HCT116 (cell line): ENCODE results near the gene PICK1. TPM values are rescaled to one million over a fixed set of nuclear protein-coding genes. Genes with fewer than 3 reads are reported as not detected.

Source experiments
- ATAC-seq: fragments of 200-7000 bp; cut with Tn5 transposase; 2 replicates; pipeline ENCODE4 v1.9.1; 2020; ENCODE audit warnings: mild to moderate bottlenecking, moderate library complexity
- BruUV-seq: library from RNA; stranded (reverse); fragments of 400-500 nt; replicated peaks from 2 replicates; lab custom pipeline; 2021; lab: Mats Ljungman, UMichigan
- CTCF ChIA-PET: fragments of 300-600 bp; sonication (Branson Sonifier 250); formaldehyde crosslinking; loops from one replicate; lab custom pipeline; 2021; ENCODE audit warnings: antibody characterized with exemption; lab: Charles Lee
- POLR2A ChIA-PET: fragments of 300-600, 350-600 bp; sonication (Branson Sonifier 250); formaldehyde crosslinking; loops from one replicate; lab custom pipeline; 2021; ENCODE audit warnings: antibody characterized with exemption; lab: Charles Lee
- RAD21 ChIA-PET, 2 experiments: fragments of 300-600 bp; sonication (Branson Sonifier 250); formaldehyde crosslinking; loops; one replicate each; lab custom pipeline; 2023; ENCODE audit warnings: low total read pairs in 2 of 2; ENCODE audit not compliant: uncharacterized antibody in 2 of 2, unreplicated experiment in 2 of 2, low non-redundant PET in 1 of 2; lab: Charles Lee
- DNase-seq: peaks from one replicate; pipeline ENCODE4 v3.0.0-alpha.2; 2010; ENCODE audit warnings: low read depth, low spot score
- H2AFZ ChIP-seq: fragments of 200-600 bp; shearing (Covaris generic), sonication (generic); 2 replicates; pipeline ENCODE4 v1.6.1; 2017; ENCODE audit warnings: low read depth, mixed run types, mixed read lengths, antibody characterized with exemption, low read length; ENCODE audit not compliant: poor library complexity, severe bottlenecking
- H3K27ac ChIP-seq: 2 replicates; pipeline ENCODE4 v1.5.1; 2012; ENCODE audit warnings: low read depth, low read length
- H3K27me3 ChIP-seq: fragments of 200-600 bp; sonication (generic); 2 replicates; pipeline ENCODE4 v1.6.1; 2016; ENCODE audit warnings: mixed run types, low read length, mixed read lengths; ENCODE audit not compliant: insufficient read depth
- H3K36me3 ChIP-seq, 2 experiments: fragments of 200-500 bp in 1 of 2; fragments of 200-600 bp in 1 of 2; sonication (Bioruptor generic) in 1 of 2; sonication (generic) in 1 of 2; 2 replicates each; pipeline versions ENCODE4 v1.5.1 to v1.6.1; 2014 to 2016; ENCODE audit warnings: low read length in 2 of 2, inconsistent platforms in 1 of 2, mixed read lengths in 1 of 2, mixed run types in 1 of 2; ENCODE audit not compliant: insufficient read depth in 2 of 2, control insufficient read depth in 1 of 2
- H3K4me1 ChIP-seq, 2 experiments: fragments of 200-600 bp in 1 of 2; sonication (generic) in 1 of 2; 2 replicates each; pipeline versions ENCODE4 v1.5.1 to v1.6.1; 2012 to 2017; ENCODE audit warnings: low read length in 2 of 2, inconsistent platforms in 1 of 2, mild to moderate bottlenecking in 1 of 2, mixed read lengths in 1 of 2, mixed run types in 1 of 2, moderate library complexity in 1 of 2; ENCODE audit not compliant: insufficient read depth in 2 of 2, control insufficient read depth in 1 of 2
- H3K4me2 ChIP-seq: fragments of 200-600 bp; sonication (generic); 2 replicates; pipeline ENCODE4 v1.6.1; 2017; ENCODE audit warnings: mixed run types, low read length, mixed read lengths
- H3K4me3 ChIP-seq, 2 experiments: fragments of 200-600 bp in 1 of 2; sonication (generic) in 1 of 2; replicated peaks in 1 of 2; 2 replicates each; pipeline ENCODE4 v1.5.1; 2011 to 2016; ENCODE audit warnings: low read length in 2 of 2, control low read depth in 1 of 2, low read depth in 1 of 2, mild to moderate bottlenecking in 1 of 2, mixed read lengths in 1 of 2, mixed run types in 1 of 2
- H3K79me2 ChIP-seq: fragments of 200-600 bp; sonication (generic); 2 replicates; pipeline ENCODE4 v1.6.1; 2017; ENCODE audit warnings: mild to moderate bottlenecking, mixed run types, low read length, moderate library complexity, mixed read lengths; ENCODE audit not compliant: insufficient read depth
- H3K9ac ChIP-seq: fragments of 200-600 bp; sonication (generic); 2 replicates; pipeline ENCODE4 v1.6.1; 2016; ENCODE audit warnings: low read length, mixed read lengths
- H3K9me2 ChIP-seq: fragments of 200-600 bp; sonication (generic), shearing (Covaris generic); 2 replicates; pipeline ENCODE4 v1.6.1; 2017; ENCODE audit warnings: mixed run types, mild to moderate bottlenecking, moderate library complexity; ENCODE audit not compliant: insufficient read depth
- H3K9me3 ChIP-seq, 2 experiments: fragments of 200-500 bp in 1 of 2; fragments of 200-600 bp in 1 of 2; sonication (Bioruptor generic) in 1 of 2; sonication (generic) in 1 of 2; 2 replicates each; pipeline ENCODE4 v1.6.1; 2014 to 2017; ENCODE audit warnings: low read length in 2 of 2, mixed read lengths in 2 of 2, inconsistent platforms in 1 of 2, low read depth in 1 of 2, mild to moderate bottlenecking in 1 of 2, mixed run types in 1 of 2, moderate library complexity in 1 of 2; ENCODE audit not compliant: control insufficient read depth in 1 of 2, insufficient read depth in 1 of 2
- H4K20me1 ChIP-seq: fragments of 200-600 bp; sonication (generic), shearing (Covaris generic); 2 replicates; pipeline ENCODE4 v1.6.1; 2017; ENCODE audit warnings: mixed run types, mild to moderate bottlenecking, moderate library complexity; ENCODE audit not compliant: insufficient read depth
- ATF3 ChIP-seq: IDR thresholded peaks from 2 replicates; pipeline ENCODE4 v1.6.1; 2012
- CBX3 ChIP-seq: IDR thresholded peaks from 2 replicates; pipeline ENCODE4 v1.6.1; 2012; ENCODE audit warnings: low read depth
- EGR1 ChIP-seq: IDR thresholded peaks from 2 replicates; pipeline ENCODE4 v1.6.1; 2012; ENCODE audit warnings: low read depth
- EZH2 ChIP-seq: fragments of 200-600 bp; sonication (generic); IDR thresholded peaks from 2 replicates; pipeline ENCODE4 v1.6.1; 2017; ENCODE audit warnings: antibody characterized with exemption, mixed run types
- EZH2phosphoT487 ChIP-seq: fragments of 200-600 bp; IDR thresholded peaks from 2 replicates; pipeline ENCODE4 v1.6.1; 2018; ENCODE audit warnings: antibody characterized with exemption, borderline replicate concordance
- FOSL1 ChIP-seq: IDR thresholded peaks from 2 replicates; pipeline ENCODE4 v1.6.1; 2012; ENCODE audit warnings: low read depth
- SP1 ChIP-seq: IDR thresholded peaks from 2 replicates; pipeline ENCODE4 v1.6.1; 2012; ENCODE audit warnings: low read depth
- SRF ChIP-seq: IDR thresholded peaks from 2 replicates; pipeline ENCODE4 v1.6.1; 2012; ENCODE audit warnings: low read depth
- YY1 ChIP-seq: IDR thresholded peaks from 2 replicates; pipeline ENCODE4 v1.6.1; 2011; ENCODE audit warnings: low read length, low read depth, moderate library complexity, mild to moderate bottlenecking; ENCODE audit not compliant: insufficient replicate concordance; ENCODE audit errors: extremely low read depth
- ZFX ChIP-seq: fragments of 450-650 bp; IDR thresholded peaks from 2 replicates; pipeline ENCODE4 v1.6.1; 2017
- ZNF274 ChIP-seq: fragments of 200-500 bp; sonication (Bioruptor generic); IDR thresholded peaks from 2 replicates; pipeline ENCODE4 v1.6.1; 2014; ENCODE audit warnings: mild to moderate bottlenecking, low read depth, low read length, inconsistent platforms
- intact Hi-C: fragments of 100-400 bp; cut with micrococcal nuclease; formaldehyde crosslinking; loops from 2 replicates; pipeline ENCODE4 v1.10.0; 2022
- total RNA-seq: library from RNA; stranded (reverse); gene quantifications from one replicate; pipeline ENCODE4 v1.2.1, GENCODE V29; 2021; ENCODE audit not compliant: unreplicated experiment
- TF ChIP-seq, protein P1 (sequence below), 3 experiments: fragments of 200-600 bp in 1 of 3; sonication (generic) in 1 of 3; IDR thresholded peaks in 2 of 3; conservative IDR thresholded peaks in 1 of 3; 2 replicates each; pipeline ENCODE4 v1.5.1; 2012 to 2017; ENCODE audit warnings: low read depth in 2 of 3, low read length in 2 of 3, antibody characterized with exemption in 1 of 3, borderline replicate concordance in 1 of 3, control low read depth in 1 of 3, mild to moderate bottlenecking in 1 of 3, mixed read lengths in 1 of 3, mixed run types in 1 of 3, moderate library complexity in 1 of 3; ENCODE audit not compliant: insufficient read depth in 1 of 3
- TF ChIP-seq, protein P2 (sequence below): IDR thresholded peaks from 2 replicates; pipeline ENCODE4 v1.6.1; 2011; ENCODE audit warnings: mild to moderate bottlenecking, low read length, moderate library complexity; ENCODE audit not compliant: insufficient replicate concordance; ENCODE audit errors: extremely low read depth

The PICK1 gene
- total RNA-seq, 1 experiment from 2014 or later: 40.0 TPM

DNA sequence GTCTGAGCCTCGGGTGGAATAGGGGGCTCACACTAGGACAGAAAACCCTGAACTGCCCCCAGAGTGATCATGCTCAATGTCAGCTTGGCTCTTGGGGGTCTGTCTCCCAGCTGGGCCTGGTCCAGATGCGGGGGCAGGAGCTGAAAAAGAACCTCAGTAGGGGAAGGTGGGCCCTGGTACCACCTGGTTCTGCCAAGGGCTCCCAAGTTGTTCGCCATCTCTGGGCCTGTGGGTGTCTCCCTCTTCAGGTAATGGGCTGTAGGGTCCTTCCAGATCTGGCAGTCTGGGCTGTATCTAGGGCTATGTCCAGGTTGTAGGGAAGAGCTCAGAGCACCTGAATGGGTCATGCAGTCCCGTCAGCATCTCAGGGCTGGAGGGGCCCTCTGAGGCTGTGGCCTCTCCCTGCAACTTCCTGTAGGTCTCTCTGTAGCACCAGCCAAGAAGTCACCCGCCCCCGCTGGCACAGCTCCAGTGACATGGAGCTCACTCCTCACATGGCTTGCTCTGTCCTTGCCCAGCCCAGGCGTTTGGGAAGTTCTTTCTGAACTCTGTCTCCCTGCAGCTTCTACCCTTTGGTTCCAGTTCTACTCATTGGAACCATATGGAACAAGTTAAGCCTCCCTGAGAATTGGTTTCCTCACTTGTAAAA, 39.8 kb upstream of the PICK1 start:
- ChIA-PET POLR2A (no interaction called here), RAD21 (no interaction called here), CTCF (interaction anchor here (1.0 kb wide), 1 partner anchor 13 kb away, joined by 3 read pairs; no protein-coding TSS in a partner anchor)
- Histone ChIP-seq H3K79me2 (no peaks in the 10 kb centered on the region), H3K27ac (no peak overlapping the region), H3K36me3 (no peaks in the 10 kb centered on the region), H3K4me1 (peaks cover 7 to 29% of the 10 kb centered on the region in 2 experiments; a peak in 3 of 4 replicates), H3K27me3 (no peaks in the 10 kb centered on the region), H2AFZ (no peak overlapping the region), H3K9ac (no peak overlapping the region), H3K9me3 (no peaks in the 10 kb centered on the region), H3K9me2 (no peaks in the 10 kb centered on the region), H4K20me1 (no peaks in the 10 kb centered on the region), H3K4me3 (no peak overlapping the region), H3K4me2 (no peak overlapping the region)
- intact Hi-C loops: no loop called here
- BruUV-seq: no TSS peak
- ATAC-seq: peak; percentile 39
- TF ChIP-seq, protein P1, sequence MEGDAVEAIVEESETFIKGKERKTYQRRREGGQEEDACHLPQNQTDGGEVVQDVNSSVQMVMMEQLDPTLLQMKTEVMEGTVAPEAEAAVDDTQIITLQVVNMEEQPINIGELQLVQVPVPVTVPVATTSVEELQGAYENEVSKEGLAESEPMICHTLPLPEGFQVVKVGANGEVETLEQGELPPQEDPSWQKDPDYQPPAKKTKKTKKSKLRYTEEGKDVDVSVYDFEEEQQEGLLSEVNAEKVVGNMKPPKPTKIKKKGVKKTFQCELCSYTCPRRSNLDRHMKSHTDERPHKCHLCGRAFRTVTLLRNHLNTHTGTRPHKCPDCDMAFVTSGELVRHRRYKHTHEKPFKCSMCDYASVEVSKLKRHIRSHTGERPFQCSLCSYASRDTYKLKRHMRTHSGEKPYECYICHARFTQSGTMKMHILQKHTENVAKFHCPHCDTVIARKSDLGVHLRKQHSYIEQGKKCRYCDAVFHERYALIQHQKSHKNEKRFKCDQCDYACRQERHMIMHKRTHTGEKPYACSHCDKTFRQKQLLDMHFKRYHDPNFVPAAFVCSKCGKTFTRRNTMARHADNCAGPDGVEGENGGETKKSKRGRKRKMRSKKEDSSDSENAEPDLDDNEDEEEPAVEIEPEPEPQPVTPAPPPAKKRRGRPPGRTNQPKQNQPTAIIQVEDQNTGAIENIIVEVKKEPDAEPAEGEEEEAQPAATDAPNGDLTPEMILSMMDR (IDR thresholded peaks at IDR 0.05 in 2 of 3, conservative IDR thresholded peaks at IDR 0.05 in 1 of 3; ENCODE audit: borderline replicate concordance in 1 of 3, insufficient read depth in 1 of 3, low read depth in 2 of 3, low read length in 2 of 3): peak in 2 of 3 experiments; percentile 13 to 22; a peak in 1 of 6 replicates
- no peak for TF ChIP-seq EZH2
- no peak for DNase-seq

GRCh38 chr22:38017939-38018885, 39.0 kb upstream of the PICK1 start:
- DNase-seq (no peak), ATAC-seq (no peak)
- ChIA-PET CTCF (interaction anchor here (1.0 kb wide), 1 partner anchor 12 kb away, joined by 3 read pairs; no protein-coding TSS in a partner anchor), RAD21 (no interaction called here), POLR2A (no interaction called here)
- no peak overlapping the region for H2AFZ ChIP-seq
- no peak overlapping the region for H3K4me3 ChIP-seq
- intact Hi-C loops: no loop called here
- no peaks in the 10 kb centered on the region for H3K9me3 ChIP-seq
- H3K27ac ChIP-seq: no peak overlapping the region
- H3K79me2 ChIP-seq: no peaks in the 10 kb centered on the region
- no peaks in the 10 kb centered on the region for H3K27me3 ChIP-seq
- no peaks in the 10 kb centered on the region for H4K20me1 ChIP-seq
- no peaks in the 10 kb centered on the region for H3K9me2 ChIP-seq
- no peak overlapping the region for H3K4me2 ChIP-seq
- BruUV-seq: no TSS peak
- peaks cover 7 to 21% of the 10 kb centered on the region in 2 experiments; a peak in 3 of 4 replicates for H3K4me1 ChIP-seq
- H3K9ac ChIP-seq: no peak overlapping the region
- H3K36me3 ChIP-seq: no peaks in the 10 kb centered on the region
- TF ChIP-seq EGR1 (no peak), EZH2 (no peak), EZH2phosphoT487 (no peak), ZFX (no peak), FOSL1 (no peak), ATF3 (no peak), CBX3 (no peak), YY1 (no peak), ZNF274 (no peak), SRF (no peak), SP1 (no peak)
- TF ChIP-seq, protein P2, sequence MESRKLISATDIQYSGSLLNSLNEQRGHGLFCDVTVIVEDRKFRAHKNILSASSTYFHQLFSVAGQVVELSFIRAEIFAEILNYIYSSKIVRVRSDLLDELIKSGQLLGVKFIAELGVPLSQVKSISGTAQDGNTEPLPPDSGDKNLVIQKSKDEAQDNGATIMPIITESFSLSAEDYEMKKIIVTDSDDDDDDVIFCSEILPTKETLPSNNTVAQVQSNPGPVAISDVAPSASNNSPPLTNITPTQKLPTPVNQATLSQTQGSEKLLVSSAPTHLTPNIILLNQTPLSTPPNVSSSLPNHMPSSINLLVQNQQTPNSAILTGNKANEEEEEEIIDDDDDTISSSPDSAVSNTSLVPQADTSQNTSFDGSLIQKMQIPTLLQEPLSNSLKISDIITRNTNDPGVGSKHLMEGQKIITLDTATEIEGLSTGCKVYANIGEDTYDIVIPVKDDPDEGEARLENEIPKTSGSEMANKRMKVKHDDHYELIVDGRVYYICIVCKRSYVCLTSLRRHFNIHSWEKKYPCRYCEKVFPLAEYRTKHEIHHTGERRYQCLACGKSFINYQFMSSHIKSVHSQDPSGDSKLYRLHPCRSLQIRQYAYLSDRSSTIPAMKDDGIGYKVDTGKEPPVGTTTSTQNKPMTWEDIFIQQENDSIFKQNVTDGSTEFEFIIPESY: no peak
